H1 (cell line): ENCODE results near the gene GADD45A. TPM values are rescaled to one million over a fixed set of nuclear protein-coding genes. Genes with fewer than 3 reads are reported as not detected.
A peak's percentile ranks its signal among the peaks of the same experiment; 100 is the strongest.

Source experiments
- HDAC2 ChIP-seq, 2 experiments: fragments of 300-600 bp in 1 of 2; sonication (generic) in 1 of 2; IDR thresholded peaks; 2 replicates each; pipeline ENCODE4 v1.6.1; 2011 to 2012; ENCODE audit warnings: low read depth in 2 of 2, low read length in 2 of 2, mild to moderate bottlenecking in 2 of 2, moderate library complexity in 2 of 2, borderline replicate concordance in 1 of 2, inconsistent platforms in 1 of 2
- KDM4A ChIP-seq: IDR thresholded peaks from one replicate; pipeline ENCODE4 v1.7.1; 2012; ENCODE audit warnings: low read depth, mild to moderate bottlenecking, moderate library complexity, low read length, inconsistent platforms; ENCODE audit not compliant: severe bottlenecking
- polyA plus RNA-seq, 7 experiments: library from polyadenylated mRNA; depleted of rRNA in 3 of 7; stranded (reverse) in 5 of 7; unstranded in 2 of 7; fragments of >200 nt in 5 of 7; fragments of 200-250 nt in 2 of 7; gene quantifications; 1 replicate in 5 of 7; 2 replicates in 1 of 7; 4 replicates in 1 of 7; pipeline versions ENCODE4 v1.2.1 to v1.2.3, GENCODE V29; 2011 to 2013; ENCODE audit warnings: missing spikeins in 2 of 7, mixed read lengths in 2 of 7
- total RNA-seq: library from RNA; stranded (reverse); fragmentation: NEBNext Ultra II Directional; extraction: Animal tissue kit (Norgen Biotek cat#: 25700); gene quantifications from 2 replicates; pipeline ENCODE4 v1.2.1, GENCODE V29; 2021

GADD45A gene
- total and polyA plus RNA-seq, 2 of the 8 experiments (the other 6 are each of a cell fraction or from before 2014, with no cell fraction given), result 7.6 to 15.6 TPM

DNA sequence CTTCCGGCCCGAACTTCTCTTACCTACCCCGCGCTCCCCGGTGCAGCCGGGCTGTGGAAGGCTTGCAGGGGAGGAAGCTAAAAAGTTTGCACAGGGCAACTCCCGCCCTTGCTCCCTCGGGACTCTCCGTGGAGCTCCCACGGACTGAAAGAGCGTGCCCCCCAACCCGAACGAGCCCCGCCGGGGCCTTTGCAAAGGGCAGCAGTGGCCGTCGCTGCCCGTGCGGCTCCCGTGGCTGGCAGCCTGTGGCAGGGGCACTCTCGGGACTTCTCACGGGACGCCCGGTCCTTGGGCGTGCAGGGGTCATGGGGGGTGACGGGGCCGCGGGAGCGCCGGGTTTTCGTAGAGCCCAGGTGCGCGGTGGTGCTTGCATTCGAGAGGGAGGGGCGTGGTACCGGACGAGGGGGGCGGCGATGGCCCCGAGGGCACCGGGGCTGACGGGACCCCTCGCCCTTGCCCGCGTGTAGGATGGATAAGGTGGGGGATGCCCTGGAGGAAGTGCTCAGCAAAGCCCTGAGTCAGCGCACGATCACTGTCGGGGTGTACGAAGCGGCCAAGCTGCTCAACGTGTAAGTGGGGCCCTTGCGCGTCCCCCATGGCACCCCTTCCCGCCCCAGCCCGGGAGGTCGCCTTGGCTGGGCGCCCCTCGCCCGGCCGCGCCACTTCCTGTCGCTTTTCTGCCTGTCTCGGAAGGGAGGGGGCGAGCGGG lies 711 bp downstream of the GADD45A start (continued):
- TF ChIP-seq KDM4A, result peak; percentile 31
- peak in 1 of 2 experiments; percentile 22; a peak in 1 of 4 replicates for TF ChIP-seq HDAC2 (IDR thresholded peaks at IDR 0.05; ENCODE audit: borderline replicate concordance in 1 of 2, low read depth in 2 of 2, low read length in 2 of 2)
